ENCODE data around the gene GLOD5. TPM values are rescaled to one million over a fixed set of nuclear protein-coding genes. Genes with fewer than 3 reads are reported as not detected.

GLOD5 gene
- total and polyA plus RNA-seq, 2 of the 8 experiments (the other 6 are each of a cell fraction or from before 2014, with no cell fraction given) = 0.18 TPM; not detected in 1

- 84% methylated on average over 13 of the region's 16 CpGs; no CpG with 5 or more reads in 1 of the 2 experiments for whole genome bisulfite sequencing, 2 experiments (ENCODE audit: extremely low coverage in 1 of 2, insufficient coverage in 1 of 2, insufficient read length in 1 of 2, insufficient replicate concordance in 2 of 2, low coverage in 1 of 2, low lambda C conversion rate in 2 of 2, missing lambda C conversion rate in 1 of 2)
These were observed 24.1 kb downstream of the GLOD5 start for GRCh38 chrX:48785540-48786214.

More at GRCh38 chrX:48785540-48786214, 24.1 kb downstream of the GLOD5 start:
- H3K23ac ChIP-seq (ENCODE audit: insufficient read length) = no peak overlapping the region
- no peak overlapping the region for H3K4me3 ChIP-seq (ENCODE audit: extremely low read depth in 1 of 4, insufficient read depth in 2 of 4, low read depth in 3 of 4, low read length in 4 of 4)
- H3K4ac ChIP-seq (replicated peaks; ENCODE audit: insufficient read length, low read depth, low read length) = no peak overlapping the region
- no peaks in the 10 kb centered on the region for H3K4me1 ChIP-seq (replicated peaks in 1 of 4; ENCODE audit: control insufficient read depth in 3 of 4, insufficient read depth in 4 of 4, low read length in 3 of 4)
- no peak overlapping the region for H3K4me2 ChIP-seq (ENCODE audit: insufficient read depth in 1 of 2, low read depth in 2 of 2, low read length in 2 of 2)
- H4K91ac ChIP-seq (replicated peaks; ENCODE audit: insufficient read length, low read length) = no peak overlapping the region
- no peak overlapping the region for H3K27ac ChIP-seq (ENCODE audit: low read depth, low read length)
- H4K8ac ChIP-seq (ENCODE audit: extremely low read depth, insufficient read depth, low read length) = no peak overlapping the region
- no peaks in the 10 kb centered on the region for H4K20me1 ChIP-seq (replicated peaks in 1 of 2; ENCODE audit: control insufficient read depth in 1 of 2, insufficient read depth in 2 of 2, low read length in 2 of 2)
- no peak overlapping the region for H2AK5ac ChIP-seq (ENCODE audit: low read depth, low read length)
- DNase-seq (ENCODE audit: low read depth in 1 of 2, low spot score in 2 of 2) (no peak), FAIRE-seq (no peak)
- H2BK20ac ChIP-seq (ENCODE audit: low read length) = no peak overlapping the region
- H3K14ac ChIP-seq (ENCODE audit: insufficient read length) = no peak overlapping the region
- POLR2A ChIA-PET (ENCODE audit: partially characterized antibody) = no interaction called here
- TF ChIP-seq ASH2L (IDR thresholded peaks at IDR 0.05; ENCODE audit: low read length) (no peak), SIX5 (IDR thresholded peaks at IDR 0.05; ENCODE audit: low read depth, low read length) (no peak), CBX5 (IDR thresholded peaks at IDR 0.05; ENCODE audit: low read depth, low read length) (no peak), HDAC2 (IDR thresholded peaks at IDR 0.05; ENCODE audit: borderline replicate concordance in 1 of 2, low read depth in 2 of 2, low read length in 2 of 2) (no peak), E2F6 (IDR thresholded peaks at IDR 0.05) (0 out of 2 replicates have a peak, but pooled peaks have one; percentile 30), RAD21 (IDR thresholded peaks at IDR 0.05 in 1 of 2, conservative IDR thresholded peaks at IDR 0.05 in 1 of 2; ENCODE audit: low read depth in 2 of 2, low read length in 2 of 2) (no peak)
- H2BK120ac ChIP-seq (replicated peaks; ENCODE audit: low read depth, low read length) = no peak overlapping the region
- no peaks in the 10 kb centered on the region for H3K23me2 ChIP-seq (ENCODE audit: low read depth, low read length)
- no peak overlapping the region for H2BK5ac ChIP-seq (ENCODE audit: low read depth, low read length)
- H3K79me2 ChIP-seq (ENCODE audit: control insufficient read depth in 1 of 2, insufficient read depth in 2 of 2, low read length in 2 of 2) = no peaks in the 10 kb centered on the region
- no peaks in the 10 kb centered on the region for H3K79me1 ChIP-seq (ENCODE audit: low read depth, low read length)
- H4K5ac ChIP-seq (ENCODE audit: insufficient read length, low read depth, low read length) = no peak overlapping the region
- H2AFZ ChIP-seq (ENCODE audit: low read length) = no peak overlapping the region
- no peaks in the 10 kb centered on the region for H3K9me3 ChIP-seq (ENCODE audit: insufficient read depth in 2 of 2, low read depth in 1 of 2, low read length in 1 of 2)
- CTCF ChIA-PET (ENCODE audit: partially characterized antibody) = interaction anchor here (0.6 kb wide), 1 partner anchor 1054 kb away, joined by 3 read pairs; no protein-coding TSS in a partner anchor
- no peaks in the 10 kb centered on the region for H3K27me3 ChIP-seq (replicated peaks in 1 of 4; ENCODE audit: control insufficient read depth in 3 of 4, extremely low read depth in 1 of 4, insufficient read depth in 3 of 4, low read length in 3 of 4)
- no peaks in the 10 kb centered on the region for H3K36me3 ChIP-seq (ENCODE audit: control insufficient read depth in 2 of 4, insufficient read depth in 4 of 4, low read length in 3 of 4)
- H3K56ac ChIP-seq (replicated peaks; ENCODE audit: insufficient read length, low read depth, low read length) = no peak overlapping the region
- no peak overlapping the region for H3K18ac ChIP-seq (ENCODE audit: extremely low read depth, low read length)
- no peak overlapping the region for H2BK12ac ChIP-seq (ENCODE audit: low read depth, low read length)
- no peak overlapping the region for H3K9ac ChIP-seq (replicated peaks in 1 of 4; ENCODE audit: extremely low read depth in 1 of 4, low read depth in 3 of 4, low read length in 3 of 4)
- H2BK15ac ChIP-seq (ENCODE audit: low read length) = no peak overlapping the region

Data from H1 (cell line).